GM13977 (cell line): ENCODE results near the gene AKAP6.

Source experiments
- DNase-seq: peaks from one replicate; pipeline ENCODE4 v3.0.0; 2012; ENCODE audit warnings: low spot score
- in situ Hi-C: fragments of 300-500 bp; cut with MboI; formaldehyde crosslinking; loops from one replicate; pipeline ENCODE4 v1.12.0; 2022; ENCODE audit warnings: low sequenced_read_pairs, low pct_unique_long_range_greater_than_20kb, mixed read lengths, inconsistent platforms; ENCODE audit not compliant: unreplicated experiment
- TF ChIP-seq, protein P1 (sequence below): IDR thresholded peaks from 2 replicates; pipeline ENCODE4 v1.5.1; 2012; ENCODE audit warnings: mild to moderate bottlenecking, control low read depth; ENCODE audit not compliant: insufficient read depth; ENCODE audit errors: extremely low read depth, missing control alignments

The AKAP6 gene

DNA sequence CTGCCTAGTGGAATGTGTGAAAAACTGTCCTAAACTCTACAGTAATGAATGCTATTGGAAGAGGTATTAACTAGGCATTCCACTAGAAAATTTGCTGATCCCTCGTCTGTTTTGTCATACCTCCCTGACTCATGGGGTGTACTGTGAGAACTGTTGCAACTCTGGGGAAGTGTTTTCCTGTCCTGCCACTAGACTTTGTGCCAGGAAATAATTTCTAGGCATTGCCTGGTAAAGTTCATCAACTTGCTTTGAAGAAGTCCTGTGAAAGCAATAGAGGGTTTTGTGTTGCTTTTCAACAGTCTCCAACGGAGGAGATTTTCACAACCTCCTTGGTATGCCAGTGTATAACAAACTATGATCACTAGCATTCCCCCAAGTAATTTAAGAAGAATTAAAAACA, 139.9 kb downstream of the AKAP6 start:
- TF ChIP-seq, protein P1, sequence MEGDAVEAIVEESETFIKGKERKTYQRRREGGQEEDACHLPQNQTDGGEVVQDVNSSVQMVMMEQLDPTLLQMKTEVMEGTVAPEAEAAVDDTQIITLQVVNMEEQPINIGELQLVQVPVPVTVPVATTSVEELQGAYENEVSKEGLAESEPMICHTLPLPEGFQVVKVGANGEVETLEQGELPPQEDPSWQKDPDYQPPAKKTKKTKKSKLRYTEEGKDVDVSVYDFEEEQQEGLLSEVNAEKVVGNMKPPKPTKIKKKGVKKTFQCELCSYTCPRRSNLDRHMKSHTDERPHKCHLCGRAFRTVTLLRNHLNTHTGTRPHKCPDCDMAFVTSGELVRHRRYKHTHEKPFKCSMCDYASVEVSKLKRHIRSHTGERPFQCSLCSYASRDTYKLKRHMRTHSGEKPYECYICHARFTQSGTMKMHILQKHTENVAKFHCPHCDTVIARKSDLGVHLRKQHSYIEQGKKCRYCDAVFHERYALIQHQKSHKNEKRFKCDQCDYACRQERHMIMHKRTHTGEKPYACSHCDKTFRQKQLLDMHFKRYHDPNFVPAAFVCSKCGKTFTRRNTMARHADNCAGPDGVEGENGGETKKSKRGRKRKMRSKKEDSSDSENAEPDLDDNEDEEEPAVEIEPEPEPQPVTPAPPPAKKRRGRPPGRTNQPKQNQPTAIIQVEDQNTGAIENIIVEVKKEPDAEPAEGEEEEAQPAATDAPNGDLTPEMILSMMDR = no peak
- in situ Hi-C loops = loop anchor here (10.0 to 25.0 kb wide), 2 partner anchors 214 to 532 kb away; no protein-coding TSS in a partner anchor
- no peak for DNase-seq

DNA sequence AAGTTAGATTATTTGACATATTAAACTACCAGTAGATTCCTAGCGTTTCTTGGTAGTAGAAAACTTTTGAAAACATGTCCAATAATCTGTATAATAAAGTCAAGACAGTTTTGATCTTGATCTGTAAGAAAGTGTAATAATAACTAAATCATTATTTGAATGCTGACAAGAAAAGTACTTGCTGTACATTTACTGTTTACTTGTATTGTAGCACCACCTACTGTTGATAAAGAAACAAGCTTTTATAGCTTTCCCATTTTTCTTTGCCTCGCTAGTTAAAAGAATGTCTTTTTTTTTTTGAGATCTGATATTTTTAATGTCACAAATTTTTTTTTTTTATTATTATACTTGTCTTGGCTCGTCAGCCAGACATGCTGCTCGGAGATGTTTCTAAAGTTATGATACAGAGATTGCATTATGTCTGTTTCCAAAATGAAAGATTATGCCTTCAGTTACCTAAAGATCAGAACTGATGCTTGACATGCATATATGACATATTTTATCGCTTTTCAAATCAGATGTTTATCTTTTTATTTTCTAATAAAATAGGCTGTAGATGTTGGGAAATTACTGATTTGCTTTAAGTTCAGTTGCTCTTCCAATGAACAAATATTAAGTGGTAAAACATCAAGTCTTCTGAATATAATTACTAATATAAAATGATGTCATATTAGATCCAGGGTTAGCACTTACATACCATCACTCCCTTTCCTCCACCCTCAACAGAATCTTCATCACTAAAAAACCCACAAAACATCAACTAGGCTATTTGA, 140.5 kb downstream of the AKAP6 start:
- DNase-seq = peak; percentile 26
- in situ Hi-C loops = loop anchor here (10.0 to 25.0 kb wide), 2 partner anchors 215 to 532 kb away; no protein-coding TSS in a partner anchor

DNA sequence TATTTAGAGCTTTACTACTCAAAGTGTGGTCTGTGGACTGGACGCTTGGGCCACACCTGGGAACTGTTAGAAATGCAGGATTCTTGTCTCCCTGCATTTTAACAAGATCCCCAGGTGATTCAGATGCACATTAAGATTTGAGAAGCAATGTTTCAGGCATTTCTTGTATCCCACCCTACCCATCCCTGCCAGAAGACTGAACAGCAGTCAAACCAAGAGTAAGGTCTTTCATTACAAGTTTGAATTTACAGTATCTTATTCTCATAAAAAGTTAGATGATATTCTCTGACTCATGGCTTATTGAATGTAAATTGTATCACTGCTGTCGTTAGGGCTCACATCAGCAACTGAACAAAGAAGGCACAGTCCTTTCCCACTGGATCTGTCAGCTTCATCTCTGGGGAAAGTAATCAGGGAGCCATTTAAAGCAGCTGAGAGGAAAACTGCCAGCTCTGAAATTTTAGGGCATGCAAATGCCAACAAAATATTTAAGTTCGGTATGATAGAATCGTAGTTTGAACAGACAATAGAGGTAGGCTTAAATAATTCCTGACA, 141.1 kb downstream of the AKAP6 start:
- TF ChIP-seq, protein P1 = no peak
- in situ Hi-C loops = loop anchor here (25.0 kb wide), 1 partner anchor 533 kb away; no protein-coding TSS in a partner anchor
- no peak for DNase-seq

More for the DNA sequence above, 140.5 kb downstream of the AKAP6 start:
- TF ChIP-seq, protein P1 = peak; percentile 53

DNA sequence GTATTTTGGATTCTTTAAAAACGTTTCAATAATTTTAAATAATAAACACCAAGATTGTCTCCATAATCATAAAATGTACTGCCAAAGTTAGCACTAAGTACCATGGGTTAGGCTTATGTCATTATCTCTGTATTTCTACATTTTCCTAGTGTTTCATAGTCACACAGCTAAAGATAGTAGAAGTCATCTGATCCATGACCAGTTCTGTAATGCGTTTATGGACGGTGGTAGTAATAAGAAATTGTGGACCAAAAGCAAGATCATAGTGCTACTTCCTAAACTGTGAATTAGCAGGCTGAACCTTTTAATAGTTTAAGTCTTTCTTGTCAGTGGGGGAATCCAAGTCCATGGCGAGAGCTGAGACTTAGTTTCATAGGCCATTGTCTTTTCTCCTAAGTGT, 142.1 kb downstream of the AKAP6 start:
- no peak for DNase-seq
- in situ Hi-C loops = loop anchor here (25.0 kb wide), 1 partner anchor 534 kb away; no protein-coding TSS in a partner anchor
- TF ChIP-seq, protein P1 = no peak

DNA sequence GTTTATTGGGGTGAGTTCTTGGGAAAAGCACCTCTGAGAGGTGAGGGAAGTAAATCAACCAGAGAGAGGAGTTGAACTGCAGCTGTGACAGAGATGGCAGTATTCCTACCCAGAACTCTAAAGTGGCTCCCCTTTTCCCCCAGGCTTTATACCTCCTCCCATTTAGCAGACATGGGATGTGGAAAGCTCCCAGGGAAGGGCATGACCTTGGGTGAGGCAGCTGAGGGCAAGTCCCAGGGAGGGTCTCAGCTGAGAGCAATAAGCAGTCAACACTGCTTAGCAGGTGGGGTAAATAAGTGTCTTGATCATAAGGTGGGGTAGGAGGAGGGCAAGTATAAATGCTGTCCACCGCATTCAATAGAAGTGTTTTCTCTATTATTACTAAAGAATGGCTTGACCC, 143.0 kb downstream of the AKAP6 start:
- DNase-seq = no peak
- in situ Hi-C loops = loop anchor here (25.0 kb wide), 1 partner anchor 535 kb away; no protein-coding TSS in a partner anchor
- TF ChIP-seq, protein P1 = no peak

DNA sequence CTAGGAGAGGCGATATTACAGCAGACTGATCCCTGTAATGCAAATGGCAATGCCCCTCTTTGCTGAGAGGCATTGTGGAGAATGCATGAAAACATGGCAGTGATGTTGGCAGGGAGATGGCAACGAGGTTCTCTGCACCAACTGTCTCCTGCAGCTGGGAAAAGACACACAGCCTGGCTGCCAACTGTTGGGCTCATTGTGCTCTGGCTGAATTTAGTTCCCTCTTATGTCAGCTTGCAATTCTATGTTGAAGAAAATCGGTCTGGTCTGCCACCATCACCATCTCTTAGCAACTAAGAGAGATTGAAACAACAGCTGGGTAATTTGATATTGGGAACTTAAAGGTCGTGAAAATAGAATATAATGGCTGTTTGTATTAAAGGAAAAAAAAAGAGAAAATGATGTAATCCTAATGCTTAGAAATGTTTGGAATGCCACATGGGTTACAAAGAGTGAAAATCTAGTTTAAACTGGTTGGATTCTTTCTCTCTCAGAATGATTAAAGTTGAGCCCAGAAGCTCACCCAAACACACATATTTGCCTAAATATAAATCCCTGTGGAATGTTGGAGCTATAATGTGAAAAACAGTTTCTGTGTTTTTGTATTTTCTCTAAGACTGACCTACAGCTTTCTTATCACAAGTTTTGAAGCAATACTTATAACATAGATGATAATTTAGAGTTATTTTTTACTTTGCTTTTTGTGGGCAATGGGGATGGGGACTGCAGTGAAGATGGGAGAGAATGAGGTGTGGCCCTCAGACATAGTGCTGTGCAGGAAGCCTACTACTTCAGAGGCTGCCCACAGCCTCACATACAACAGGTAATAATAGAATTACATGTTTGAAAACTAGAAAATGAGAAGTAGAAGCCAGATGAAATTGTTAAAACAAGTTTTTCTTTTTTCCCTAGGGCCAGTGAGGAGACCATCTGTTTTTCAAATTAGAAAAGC, 143.7 kb downstream of the AKAP6 start:
- DNase-seq = no peak
- in situ Hi-C loops = loop anchor here (25.0 kb wide), 1 partner anchor 535 kb away; no protein-coding TSS in a partner anchor

More for the DNA sequence above, 143.7 kb downstream of the AKAP6 start:
- TF ChIP-seq, protein P1 = no peak
